ENCODE measurements around the gene MYOC. TPM values are rescaled to one million over a fixed set of nuclear protein-coding genes. Genes with fewer than 3 reads are reported as not detected.

Gene MYOC
- total RNA-seq, 3 donors from 2014 or later (not counting 1 experiment from before 2014, with no cell fraction given) = not detected

GRCh38 chr1:171646249-171646560 is 6.3 kb downstream of the MYOC start:
- intact Hi-C loops (cut with micrococcal nuclease) = no loop called here
- no peak overlapping the region for H3K4me3 Mint-ChIP-seq
- no peak for TF ChIP-seq CTCF (IDR thresholded peaks at IDR 0.05)
- no peak for DNase-seq
- WGBS (ENCODE audit: insufficient coverage) = 100% methylated on average over 1 of the region's 1 CpG
- Histone ChIP-seq H3K36me3 (ENCODE audit: control insufficient read depth, insufficient read depth, low read length) (no peaks in the 10 kb centered on the region), H3K27ac (ENCODE audit: low read length) (no peak overlapping the region), H3K27me3 (ENCODE audit: control insufficient read depth, insufficient read depth, low read length) (no peaks in the 10 kb centered on the region), H3K4me1 (ENCODE audit: control insufficient read depth, insufficient read depth, low read length) (no peaks in the 10 kb centered on the region), H3K4me3 (ENCODE audit: low read length) (no peak overlapping the region), H3K9me3 (ENCODE audit: control insufficient read depth, insufficient read depth, low read length) (no peaks in the 10 kb centered on the region)
- H3K36me3 Mint-ChIP-seq = no peaks in the 10 kb centered on the region
- no peaks in the 10 kb centered on the region for H3K9me3 Mint-ChIP-seq
- peaks cover 6 to 15% of the 10 kb centered on the region in 2 donors for H3K27me3 Mint-ChIP-seq (ENCODE audit: low read depth in 2 of 2)
- ATAC-seq = no peak
- no peak overlapping the region for H3K27ac Mint-ChIP-seq
- H3K4me1 Mint-ChIP-seq = peaks cover 7 to 11% of the 10 kb centered on the region in 2 donors

DNA sequence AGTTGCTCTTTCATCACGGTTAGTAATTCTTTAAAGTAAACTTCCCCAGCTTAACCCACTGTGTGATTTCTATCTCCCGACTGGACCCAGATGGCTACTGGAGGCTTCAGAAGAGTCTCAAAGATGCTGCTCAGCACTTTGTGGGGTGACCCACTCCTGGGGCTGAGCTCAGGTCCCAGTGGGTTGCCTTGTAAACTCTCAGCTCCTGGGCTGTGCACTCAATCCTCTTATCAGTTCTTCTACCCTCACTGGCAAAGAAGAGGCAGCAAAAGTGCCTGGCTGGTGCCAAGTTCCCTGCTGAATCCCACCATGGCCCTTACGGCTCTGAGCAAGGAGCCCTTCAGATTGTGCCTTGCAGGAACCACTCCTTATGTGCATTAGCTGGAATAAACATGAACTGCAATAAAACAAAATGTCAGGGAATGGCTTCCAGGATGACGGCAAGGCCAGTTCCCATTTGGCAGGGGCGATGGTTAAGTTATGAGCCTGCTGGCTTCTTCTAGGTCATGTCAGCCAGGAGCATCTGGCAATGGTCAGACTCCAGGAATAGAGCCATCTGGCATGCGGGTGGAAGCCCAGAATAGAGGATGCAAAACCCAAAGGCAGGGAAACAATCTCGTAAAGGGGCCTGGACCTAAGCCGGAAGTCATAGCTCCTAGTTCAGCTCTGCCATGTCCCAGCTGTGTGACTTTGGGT is 6.8 kb downstream of the MYOC start:
- H3K9me3 Mint-ChIP-seq = no peaks in the 10 kb centered on the region
- intact Hi-C loops (cut with micrococcal nuclease) = no loop called here
- 81% methylated on average over 8 of the region's 8 CpGs for WGBS (ENCODE audit: insufficient coverage)

GRCh38 chr1:171644805-171645483 is 7.5 kb downstream of the MYOC start:
- intact Hi-C loops (cut with micrococcal nuclease) = no loop called here
- no peak overlapping the region for H3K27ac Mint-ChIP-seq
- peaks cover 7 to 11% of the 10 kb centered on the region in 2 donors for H3K4me1 Mint-ChIP-seq
- Histone ChIP-seq H3K9me3 (ENCODE audit: control insufficient read depth, insufficient read depth, low read length) (no peaks in the 10 kb centered on the region), H3K27ac (ENCODE audit: low read length) (no peak overlapping the region), H3K36me3 (ENCODE audit: control insufficient read depth, insufficient read depth, low read length) (no peaks in the 10 kb centered on the region), H3K4me1 (ENCODE audit: control insufficient read depth, insufficient read depth, low read length) (no peaks in the 10 kb centered on the region), H3K4me3 (ENCODE audit: low read length) (no peak overlapping the region), H3K27me3 (ENCODE audit: control insufficient read depth, insufficient read depth, low read length) (no peaks in the 10 kb centered on the region)
- DNase-seq (peak; percentile 38 to 77), ATAC-seq (peak; percentile 82 to 86 (median 82))
- no peak overlapping the region for H3K4me3 Mint-ChIP-seq
- H3K36me3 Mint-ChIP-seq = no peaks in the 10 kb centered on the region
- peaks cover 0 to 2% of the 10 kb centered on the region in 2 donors for H3K27me3 Mint-ChIP-seq (ENCODE audit: low read depth in 2 of 2)
- TF ChIP-seq CTCF (IDR thresholded peaks at IDR 0.05) = peak; percentile 68
- no peaks in the 10 kb centered on the region for H3K9me3 Mint-ChIP-seq
- WGBS (ENCODE audit: insufficient coverage) = 20% methylated on average over 15 of the region's 15 CpGs

More for the DNA sequence above, 6.8 kb downstream of the MYOC start:
- H3K27me3 ChIP-seq (ENCODE audit: control insufficient read depth, insufficient read depth, low read length) = no peaks in the 10 kb centered on the region
- Mint-ChIP-seq H3K27me3 (ENCODE audit: low read depth in 2 of 2) (peaks cover 1 to 10% of the 10 kb centered on the region in 2 donors), H3K27ac (no peak overlapping the region), H3K36me3 (no peaks in the 10 kb centered on the region), H3K4me3 (no peak overlapping the region), H3K4me1 (peaks cover 7 to 11% of the 10 kb centered on the region in 2 donors)
- no peak overlapping the region for H3K4me3 ChIP-seq (ENCODE audit: low read length)
- H3K4me1 ChIP-seq (ENCODE audit: control insufficient read depth, insufficient read depth, low read length) = no peaks in the 10 kb centered on the region
- no peaks in the 10 kb centered on the region for H3K9me3 ChIP-seq (ENCODE audit: control insufficient read depth, insufficient read depth, low read length)
- no peak overlapping the region for H3K27ac ChIP-seq (ENCODE audit: low read length)
- no peaks in the 10 kb centered on the region for H3K36me3 ChIP-seq (ENCODE audit: control insufficient read depth, insufficient read depth, low read length)
- ATAC-seq (no peak), DNase-seq (no peak)
- TF ChIP-seq CTCF (IDR thresholded peaks at IDR 0.05) = no peak
